LHCN-M2 (cell line): ENCODE measurements around the gene BYSL. TPM values are rescaled to one million over a fixed set of nuclear protein-coding genes. Genes with fewer than 3 reads are reported as not detected.

ENCODE experiments used
- DNase-seq: peaks from one replicate; pipeline ENCODE4 v3.0.0-alpha.2; 2012; ENCODE audit warnings: low read depth
- total RNA-seq: library from RNA; depleted of rRNA; stranded (reverse); fragments of >200 nt; gene quantifications from 2 replicates; pipeline ENCODE4 v1.2.3, GENCODE V29; 2014; rRNA removed

BYSL gene
- total RNA-seq, 1 experiment from 2014 or later = 23.7 TPM

- DNase-seq = peak; percentile 68
Measured at GRCh38 chr6:41976794-41977484, 55.6 kb downstream of the BYSL start.

Other genes starting within 250 kb of the BYSL start
- gene TFEB, start 185.9 kb upstream of the BYSL start, total RNA-seq = 2.4 and 3.6 TPM in 2 replicates
- gene PGC, start 174.1 kb upstream of the BYSL start, total RNA-seq = not detected in 2 replicates
- 3.3 and 3.4 TPM in 2 replicates for gene FRS3, start 141.6 kb upstream of the BYSL start, total RNA-seq
- gene PRICKLE4, start 140.7 kb upstream of the BYSL start, total RNA-seq = 1.7 and 3.1 TPM in 2 replicates
- 157 and 160 TPM in 2 replicates for gene TOMM6, start 133.8 kb upstream of the BYSL start, total RNA-seq
- gene USP49, start 26.1 kb upstream of the BYSL start, total RNA-seq = 1.6 and 1.7 TPM in 2 replicates
- 22.5 and 26.2 TPM in 2 replicates for gene MED20, start 360 bp upstream of the BYSL start, total RNA-seq
- gene CCND3, start 20.3 kb downstream of the BYSL start, total RNA-seq = 176 and 251 TPM in 2 replicates
- gene TAF8, start 129.0 kb downstream of the BYSL start, total RNA-seq = 18.1 and 26.5 TPM in 2 replicates
- gene C6orf132, start 221.1 kb downstream of the BYSL start, total RNA-seq = 0.45 and 0.75 TPM in 2 replicates